H1 (cell line): ENCODE results near the gene MARS1. TPM values are rescaled to one million over a fixed set of nuclear protein-coding genes. Genes with fewer than 3 reads are reported as not detected.

Experiments used
- CTCF ChIA-PET: fragments of 300-600 bp; sonication (Branson Sonifier 250); formaldehyde crosslinking; loops from one replicate; lab custom pipeline; 2021; ENCODE audit not compliant: partially characterized antibody; lab: Charles Lee
- POLR2A ChIA-PET: fragments of 300-600 bp; sonication (Branson Sonifier 250); formaldehyde crosslinking; loops from one replicate; lab custom pipeline; 2021; ENCODE audit warnings: inconsistent platforms; ENCODE audit not compliant: partially characterized antibody; lab: Charles Lee
- DNase-seq, 2 experiments: peaks; one replicate each; pipeline versions ENCODE4 v3.0.0 to v3.0.0-alpha.2; 2010 to 2022; ENCODE audit warnings: low spot score in 2 of 2, low read depth in 1 of 2, mixed read lengths in 1 of 2
- FAIRE-seq: peaks from 2 replicates; lab custom pipeline; 2011; peaks lifted over from hg19 to GRCh38; lab: Jason Lieb, UNC
- H2AFZ ChIP-seq: 2 replicates; pipeline ENCODE4 v1.8.1; 2012; ENCODE audit warnings: low read length, inconsistent platforms
- H2AK5ac ChIP-seq: 2 replicates; pipeline ENCODE4 v1.6.1; 2013; ENCODE audit warnings: low read depth, low read length
- H2BK120ac ChIP-seq: replicated peaks from 2 replicates; pipeline ENCODE3; 2013; ENCODE audit warnings: low read depth, low read length, inconsistent platforms
- H2BK12ac ChIP-seq: 2 replicates; pipeline ENCODE4 v1.6.1; 2013; ENCODE audit warnings: low read depth, low read length
- H2BK15ac ChIP-seq: 2 replicates; pipeline ENCODE4 v1.6.1; 2013; ENCODE audit warnings: low read length
- H2BK20ac ChIP-seq: 2 replicates; pipeline ENCODE4 v1.6.1; 2013; ENCODE audit warnings: low read length
- H2BK5ac ChIP-seq: 2 replicates; pipeline ENCODE4 v1.6.1; 2013; ENCODE audit warnings: low read depth, low read length
- H3K14ac ChIP-seq: 2 replicates; pipeline ENCODE4 v1.6.1; 2013; ENCODE audit warnings: inconsistent platforms; ENCODE audit not compliant: insufficient read length
- H3K18ac ChIP-seq: 2 replicates; pipeline ENCODE4 v1.6.1; 2013; ENCODE audit warnings: low read length; ENCODE audit errors: extremely low read depth
- H3K23ac ChIP-seq: 2 replicates; pipeline ENCODE4 v1.6.1; 2013; ENCODE audit warnings: inconsistent platforms; ENCODE audit not compliant: insufficient read length
- H3K23me2 ChIP-seq: 2 replicates; pipeline ENCODE4 v1.6.1; 2013; ENCODE audit warnings: low read depth, low read length
- H3K27ac ChIP-seq: 2 replicates; pipeline ENCODE4 v1.6.1; 2011; ENCODE audit warnings: low read depth, low read length, inconsistent platforms
- H3K27me3 ChIP-seq, 4 experiments: replicated peaks in 1 of 4; 1 replicate in 1 of 4; 2 replicates in 3 of 4; pipeline versions ENCODE4 v1.6.1 to v1.8.1; 2011 to 2013; ENCODE audit warnings: low read length in 3 of 4, mild to moderate bottlenecking in 3 of 4, inconsistent platforms in 2 of 4, mixed read lengths in 2 of 4, moderate library complexity in 1 of 4; ENCODE audit not compliant: control insufficient read depth in 3 of 4, insufficient read depth in 3 of 4; ENCODE audit errors: extremely low read depth in 1 of 4
- H3K36me3 ChIP-seq, 4 experiments: 2 replicates each; pipeline versions ENCODE4 v1.6.1 to v1.8.1; 2011 to 2013; ENCODE audit warnings: mild to moderate bottlenecking in 4 of 4, low read length in 3 of 4, moderate library complexity in 2 of 4, control low read depth in 1 of 4, inconsistent platforms in 1 of 4; ENCODE audit not compliant: insufficient read depth in 4 of 4, control insufficient read depth in 2 of 4
- H3K4ac ChIP-seq: replicated peaks from 2 replicates; pipeline ENCODE3; 2013; ENCODE audit warnings: low read length, low read depth, mixed read lengths, inconsistent platforms; ENCODE audit not compliant: insufficient read length
- H3K4me1 ChIP-seq, 4 experiments: replicated peaks in 1 of 4; 1 replicate in 1 of 4; 2 replicates in 3 of 4; pipeline versions ENCODE4 v1.6.1 to v1.8.1; 2011 to 2013; ENCODE audit warnings: low read length in 3 of 4, inconsistent platforms in 2 of 4, mixed read lengths in 1 of 4; ENCODE audit not compliant: insufficient read depth in 4 of 4, control insufficient read depth in 3 of 4
- H3K4me2 ChIP-seq, 2 experiments: 2 replicates each; pipeline versions ENCODE4 v1.6.1 to v1.8.1; 2011 to 2013; ENCODE audit warnings: low read depth in 2 of 2, low read length in 2 of 2, control low read depth in 1 of 2, inconsistent platforms in 1 of 2, mild to moderate bottlenecking in 1 of 2; ENCODE audit not compliant: insufficient read depth in 1 of 2
- H3K4me3 ChIP-seq, 4 experiments: fragments of 200-600, 300-600 bp in 1 of 4; sonication (generic), shearing (Covaris generic), sonication (Bioruptor Twin) in 1 of 4; 2 replicates each; pipeline versions ENCODE4 v1.5.1 to v1.8.1; 2011 to 2016; ENCODE audit warnings: low read length in 4 of 4, low read depth in 3 of 4, control low read depth in 2 of 4, inconsistent platforms in 2 of 4, mild to moderate bottlenecking in 2 of 4, mixed read lengths in 1 of 4, moderate library complexity in 1 of 4; ENCODE audit not compliant: insufficient read depth in 2 of 4; ENCODE audit errors: extremely low read depth in 1 of 4
- H3K56ac ChIP-seq: replicated peaks from 2 replicates; pipeline ENCODE3; 2013; ENCODE audit warnings: low read depth, mild to moderate bottlenecking, mixed read lengths, low read length, inconsistent platforms; ENCODE audit not compliant: insufficient read length
- H3K79me1 ChIP-seq: 2 replicates; pipeline ENCODE4 v1.6.1; 2013; ENCODE audit warnings: low read depth, low read length, control low read depth
- H3K79me2 ChIP-seq, 2 experiments: 2 replicates each; pipeline versions ENCODE4 v1.6.1 to v1.8.1; 2012 to 2013; ENCODE audit warnings: low read length in 2 of 2, mild to moderate bottlenecking in 2 of 2, inconsistent platforms in 1 of 2; ENCODE audit not compliant: insufficient read depth in 2 of 2, control insufficient read depth in 1 of 2
- H3K9ac ChIP-seq, 4 experiments: replicated peaks in 1 of 4; 1 replicate in 1 of 4; 2 replicates in 3 of 4; pipeline versions ENCODE4 v1.6.1 to v1.8.1; 2011 to 2013; ENCODE audit warnings: low read depth in 3 of 4, low read length in 3 of 4, control low read depth in 2 of 4, mild to moderate bottlenecking in 2 of 4, moderate library complexity in 2 of 4, inconsistent platforms in 1 of 4; ENCODE audit errors: extremely low read depth in 1 of 4
- H3K9me3 ChIP-seq, 2 experiments: 2 replicates each; pipeline versions ENCODE4 v1.6.1 to v1.8.1; 2012 to 2013; ENCODE audit warnings: mild to moderate bottlenecking in 2 of 2, moderate library complexity in 2 of 2, control low read depth in 1 of 2, inconsistent platforms in 1 of 2, low read depth in 1 of 2, low read length in 1 of 2, mixed read lengths in 1 of 2; ENCODE audit not compliant: insufficient read depth in 2 of 2
- H4K20me1 ChIP-seq, 2 experiments: replicated peaks in 1 of 2; 2 replicates each; pipeline versions ENCODE3 to v1.8.1; 2011 to 2013; ENCODE audit warnings: inconsistent platforms in 2 of 2, low read length in 2 of 2, mild to moderate bottlenecking in 1 of 2; ENCODE audit not compliant: insufficient read depth in 2 of 2, control insufficient read depth in 1 of 2
- H4K5ac ChIP-seq: 2 replicates; pipeline ENCODE4 v1.6.1; 2013; ENCODE audit warnings: low read length, low read depth, mixed read lengths, inconsistent platforms; ENCODE audit not compliant: insufficient read length
- H4K8ac ChIP-seq: 2 replicates; pipeline ENCODE4 v1.8.0; 2013; ENCODE audit warnings: mild to moderate bottlenecking, moderate library complexity, low read length, inconsistent platforms; ENCODE audit not compliant: insufficient read depth; ENCODE audit errors: extremely low read depth
- H4K91ac ChIP-seq: replicated peaks from 2 replicates; pipeline ENCODE3; 2013; ENCODE audit warnings: low read length, mixed read lengths, inconsistent platforms; ENCODE audit not compliant: insufficient read length
- EP300 ChIP-seq, 2 experiments: IDR thresholded peaks; 1 replicate in 1 of 2; 2 replicates in 1 of 2; pipeline ENCODE4 v1.6.1; 2011 to 2012; ENCODE audit warnings: low read depth in 2 of 2, low read length in 2 of 2, mild to moderate bottlenecking in 2 of 2, borderline replicate concordance in 1 of 2, inconsistent platforms in 1 of 2, moderate library complexity in 1 of 2
- HDAC6 ChIP-seq: IDR thresholded peaks from one replicate; pipeline ENCODE4 v1.7.1; 2012; ENCODE audit warnings: low read depth, mild to moderate bottlenecking, inconsistent platforms, low read length, moderate library complexity
- KDM1A ChIP-seq: fragments of 200-600, 300-600 bp; sonication (generic); IDR thresholded peaks from 2 replicates; pipeline ENCODE4 v1.7.1; 2016; ENCODE audit warnings: mild to moderate bottlenecking, low read length, borderline replicate concordance
- KDM5A ChIP-seq: fragments of 200-600 bp; IDR thresholded peaks from 2 replicates; pipeline ENCODE4 v1.7.1; 2012; ENCODE audit warnings: mild to moderate bottlenecking, low read length, inconsistent platforms, mixed read lengths
- RAD21 ChIP-seq, 2 experiments: IDR thresholded peaks in 1 of 2; conservative IDR thresholded peaks in 1 of 2; 2 replicates each; pipeline ENCODE4 v1.6.1; 2011; ENCODE audit warnings: low read depth in 2 of 2, low read length in 2 of 2, improper control_type of control experiment in 1 of 2, inconsistent platforms in 1 of 2, mild to moderate bottlenecking in 1 of 2, moderate library complexity in 1 of 2
- SAP30 ChIP-seq: fragments of 300-600 bp; sonication (generic); IDR thresholded peaks from 2 replicates; pipeline ENCODE4 v1.7.1; 2012; ENCODE audit warnings: low read length, moderate library complexity, mild to moderate bottlenecking, inconsistent platforms; ENCODE audit not compliant: insufficient read depth, insufficient replicate concordance
- TBP ChIP-seq: IDR thresholded peaks from 2 replicates; pipeline ENCODE4 v1.6.1; 2011; ENCODE audit warnings: low read depth, low read length, improper control_type of control experiment
- WGBS, 2 experiments: shearing (Covaris generic) in 1 of 2; methylation state at CpG; one replicate each; pipeline versions ENCODE4 v1.1.6 to v1.1.7; 2013 to 2015; ENCODE audit warnings: low lambda C conversion rate in 2 of 2, mixed read lengths in 2 of 2, inconsistent platforms in 1 of 2, low coverage in 1 of 2, missing lambda C conversion rate in 1 of 2; ENCODE audit not compliant: insufficient replicate concordance in 2 of 2, insufficient coverage in 1 of 2, insufficient read length in 1 of 2; ENCODE audit errors: extremely low coverage in 1 of 2, missing lambda C conversion rate in 1 of 2; 5-methylcytosine and 5-hydroxymethylcytosine counted together
- polyA plus RNA-seq, 7 experiments: library from polyadenylated mRNA; depleted of rRNA in 3 of 7; stranded (reverse) in 5 of 7; unstranded in 2 of 7; fragments of >200 nt in 5 of 7; fragments of 200-250 nt in 2 of 7; gene quantifications; 1 replicate in 5 of 7; 2 replicates in 1 of 7; 4 replicates in 1 of 7; pipeline versions ENCODE4 v1.2.1 to v1.2.3, GENCODE V29; 2011 to 2013; ENCODE audit warnings: missing spikeins in 2 of 7, mixed read lengths in 2 of 7
- total RNA-seq: library from RNA; stranded (reverse); fragmentation: NEBNext Ultra II Directional; extraction: Animal tissue kit (Norgen Biotek cat#: 25700); gene quantifications from 2 replicates; pipeline ENCODE4 v1.2.1, GENCODE V29; 2021
- TF ChIP-seq, protein P1 (sequence below): IDR thresholded peaks from 2 replicates; pipeline ENCODE4 v1.6.1; 2011; ENCODE audit warnings: low read depth, mild to moderate bottlenecking, low read length; ENCODE audit not compliant: insufficient read depth

Gene MARS1
- total and polyA plus RNA-seq, 2 of the 8 experiments (the other 6 are each of a cell fraction or from before 2014, with no cell fraction given), result 194 to 407 TPM

DNA sequence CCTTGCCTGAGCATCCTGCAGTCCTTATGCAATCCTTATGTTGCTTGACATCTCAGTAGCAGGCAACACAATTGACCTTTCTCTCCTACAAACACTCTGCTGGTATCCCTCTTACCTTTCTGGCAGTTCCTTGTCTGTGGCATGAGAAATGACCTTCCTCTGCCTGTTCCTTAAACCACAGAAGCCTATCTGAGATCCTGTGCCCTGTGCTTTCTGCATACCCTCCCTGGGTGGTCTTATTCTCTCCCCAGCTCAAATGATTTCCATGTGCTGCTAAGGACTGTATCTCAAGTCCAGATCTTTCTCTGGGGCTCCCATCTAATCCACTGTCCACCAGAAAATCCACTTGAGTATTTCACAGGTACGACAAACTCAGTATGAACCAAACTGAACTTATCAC is 6.2 kb upstream of the MARS1 start:
- H3K14ac ChIP-seq, result no peak overlapping the region
- H2BK15ac ChIP-seq, result no peak overlapping the region
- H3K4me3 ChIP-seq, result no peak overlapping the region
- H2BK20ac ChIP-seq, result no peak overlapping the region
- H3K23ac ChIP-seq, result no peak overlapping the region
- H3K18ac ChIP-seq, result no peak overlapping the region
- no peak overlapping the region for H2BK120ac ChIP-seq
- peaks cover 0 to 8% (median 6%) of the 10 kb centered on the region in 4 experiments; a peak in 5 of 7 replicates for H3K27me3 ChIP-seq
- H3K23me2 ChIP-seq, result no peaks in the 10 kb centered on the region
- no peak overlapping the region for H4K91ac ChIP-seq
- H3K4me1 ChIP-seq, result peaks cover 0 to 9% (median 6%) of the 10 kb centered on the region in 4 experiments; a peak in 6 of 7 replicates
- no peak overlapping the region for H4K8ac ChIP-seq
- no peaks in the 10 kb centered on the region for H3K79me1 ChIP-seq
- H3K4me2 ChIP-seq, result no peak overlapping the region
- H4K5ac ChIP-seq, result no peak overlapping the region
- WGBS, 2 experiments, result 89% methylated on average over 1 of the region's 1 CpG; no CpG with 5 or more reads in 1 of the 2 experiments
- H3K36me3 ChIP-seq, result no peaks in the 10 kb centered on the region
- FAIRE-seq (no peak), DNase-seq (no peak)
- no peak overlapping the region for H3K27ac ChIP-seq
- no peak overlapping the region for H3K56ac ChIP-seq
- H2AK5ac ChIP-seq, result no peak overlapping the region
- no peaks in the 10 kb centered on the region for H3K79me2 ChIP-seq
- ChIA-PET CTCF (interaction anchor here (0.6 to 25.1 kb wide), 4 partner anchors 24 to 402 kb away, joined by 3 to 441 read pairs (median 3); partner anchors contain the start of genes GLI1 and INHBE), POLR2A (no interaction called here)
- H4K20me1 ChIP-seq, result no peaks in the 10 kb centered on the region
- no peak overlapping the region; a peak in 1 of 7 replicates for H3K9ac ChIP-seq
- H2AFZ ChIP-seq, result peak overlapping the region; percentile 62
- H2BK12ac ChIP-seq, result no peak overlapping the region
- H3K4ac ChIP-seq, result no peak overlapping the region
- no peaks in the 10 kb centered on the region for H3K9me3 ChIP-seq
- H2BK5ac ChIP-seq, result no peak overlapping the region
- TF ChIP-seq RAD21 (IDR thresholded peaks at IDR 0.05 in 1 of 2, conservative IDR thresholded peaks at IDR 0.05 in 1 of 2; ENCODE audit: low read depth in 2 of 2, low read length in 2 of 2) (no peak), TBP (no peak), KDM5A (no peak), EP300 (IDR thresholded peaks at IDR 0.05; ENCODE audit: borderline replicate concordance in 1 of 2, low read depth in 2 of 2, low read length in 2 of 2) (no peak), SAP30 (no peak), KDM1A (no peak), HDAC6 (no peak)
- TF ChIP-seq, protein P1, sequence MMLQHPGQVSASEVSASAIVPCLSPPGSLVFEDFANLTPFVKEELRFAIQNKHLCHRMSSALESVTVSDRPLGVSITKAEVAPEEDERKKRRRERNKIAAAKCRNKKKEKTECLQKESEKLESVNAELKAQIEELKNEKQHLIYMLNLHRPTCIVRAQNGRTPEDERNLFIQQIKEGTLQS, result no peak
